Measurements from ENCODE around the gene TARBP2.

GRCh38 chr12:53495903-53496751 lies 5.0 kb upstream of the TARBP2 start:
- TF ChIP-seq GLIS3 (CRISPR knock-in tag; IDR thresholded peaks at IDR 0.05) (no peak), RARB (CRISPR knock-in tag; IDR thresholded peaks at IDR 0.05) (no peak), CREB5 (CRISPR knock-in tag; IDR thresholded peaks at IDR 0.05; ENCODE audit: low read depth) (no peak), TCF4 (CRISPR knock-in tag; IDR thresholded peaks at IDR 0.05; ENCODE audit: borderline replicate concordance) (no peak), CSDC2 (CRISPR knock-in tag; IDR thresholded peaks at IDR 0.05) (no peak), ARNTL (CRISPR knock-in tag; IDR thresholded peaks at IDR 0.05; ENCODE audit: borderline replicate concordance, low read depth) (no peak), ESRRG (CRISPR knock-in tag; IDR thresholded peaks at IDR 0.05) (no peak), TOX (CRISPR knock-in tag; IDR thresholded peaks at IDR 0.05; ENCODE audit: borderline replicate concordance) (no peak), ZC3H10 (CRISPR knock-in tag; IDR thresholded peaks at IDR 0.05) (no peak), ZFP3 (CRISPR knock-in tag; IDR thresholded peaks at IDR 0.05) (no peak)
- TF ChIP-seq, protein P1, sequence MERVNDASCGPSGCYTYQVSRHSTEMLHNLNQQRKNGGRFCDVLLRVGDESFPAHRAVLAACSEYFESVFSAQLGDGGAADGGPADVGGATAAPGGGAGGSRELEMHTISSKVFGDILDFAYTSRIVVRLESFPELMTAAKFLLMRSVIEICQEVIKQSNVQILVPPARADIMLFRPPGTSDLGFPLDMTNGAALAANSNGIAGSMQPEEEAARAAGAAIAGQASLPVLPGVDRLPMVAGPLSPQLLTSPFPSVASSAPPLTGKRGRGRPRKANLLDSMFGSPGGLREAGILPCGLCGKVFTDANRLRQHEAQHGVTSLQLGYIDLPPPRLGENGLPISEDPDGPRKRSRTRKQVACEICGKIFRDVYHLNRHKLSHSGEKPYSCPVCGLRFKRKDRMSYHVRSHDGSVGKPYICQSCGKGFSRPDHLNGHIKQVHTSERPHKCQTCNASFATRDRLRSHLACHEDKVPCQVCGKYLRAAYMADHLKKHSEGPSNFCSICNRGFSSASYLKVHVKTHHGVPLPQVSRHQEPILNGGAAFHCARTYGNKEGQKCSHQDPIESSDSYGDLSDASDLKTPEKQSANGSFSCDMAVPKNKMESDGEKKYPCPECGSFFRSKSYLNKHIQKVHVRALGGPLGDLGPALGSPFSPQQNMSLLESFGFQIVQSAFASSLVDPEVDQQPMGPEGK (CRISPR knock-in tag; IDR thresholded peaks at IDR 0.05; ENCODE audit: borderline replicate concordance): no peak
- TF ChIP-seq, protein P2, sequence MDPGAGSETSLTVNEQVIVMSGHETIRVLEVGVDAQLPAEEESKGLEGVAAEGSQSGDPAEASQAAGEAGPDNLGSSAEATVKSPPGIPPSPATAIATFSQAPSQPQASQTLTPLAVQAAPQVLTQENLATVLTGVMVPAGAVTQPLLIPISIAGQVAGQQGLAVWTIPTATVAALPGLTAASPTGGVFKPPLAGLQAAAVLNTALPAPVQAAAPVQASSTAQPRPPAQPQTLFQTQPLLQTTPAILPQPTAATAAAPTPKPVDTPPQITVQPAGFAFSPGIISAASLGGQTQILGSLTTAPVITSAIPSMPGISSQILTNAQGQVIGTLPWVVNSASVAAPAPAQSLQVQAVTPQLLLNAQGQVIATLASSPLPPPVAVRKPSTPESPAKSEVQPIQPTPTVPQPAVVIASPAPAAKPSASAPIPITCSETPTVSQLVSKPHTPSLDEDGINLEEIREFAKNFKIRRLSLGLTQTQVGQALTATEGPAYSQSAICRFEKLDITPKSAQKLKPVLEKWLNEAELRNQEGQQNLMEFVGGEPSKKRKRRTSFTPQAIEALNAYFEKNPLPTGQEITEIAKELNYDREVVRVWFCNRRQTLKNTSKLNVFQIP (CRISPR knock-in tag; IDR thresholded peaks at IDR 0.05; ENCODE audit: borderline replicate concordance, low read depth): no peak

Measured in SK-N-SH treated with all-trans-retinoic acid at 6 μM for 48 hours (cell line).